Epidermal melanocyte (primary cell): Measurements from ENCODE around the gene RHBDD1.
"Not testable (repeated sequence)": the region's sequence is repeated elsewhere in the genome, so short reads cannot be mapped to it uniquely, and the experiment has no call there.

Experiments
- DNase-seq: peaks from one replicate; pipeline ENCODE4 v3.0.0; 2011; ENCODE audit warnings: low spot score; ENCODE audit not compliant: insufficient read length

RHBDD1 gene

DNA sequence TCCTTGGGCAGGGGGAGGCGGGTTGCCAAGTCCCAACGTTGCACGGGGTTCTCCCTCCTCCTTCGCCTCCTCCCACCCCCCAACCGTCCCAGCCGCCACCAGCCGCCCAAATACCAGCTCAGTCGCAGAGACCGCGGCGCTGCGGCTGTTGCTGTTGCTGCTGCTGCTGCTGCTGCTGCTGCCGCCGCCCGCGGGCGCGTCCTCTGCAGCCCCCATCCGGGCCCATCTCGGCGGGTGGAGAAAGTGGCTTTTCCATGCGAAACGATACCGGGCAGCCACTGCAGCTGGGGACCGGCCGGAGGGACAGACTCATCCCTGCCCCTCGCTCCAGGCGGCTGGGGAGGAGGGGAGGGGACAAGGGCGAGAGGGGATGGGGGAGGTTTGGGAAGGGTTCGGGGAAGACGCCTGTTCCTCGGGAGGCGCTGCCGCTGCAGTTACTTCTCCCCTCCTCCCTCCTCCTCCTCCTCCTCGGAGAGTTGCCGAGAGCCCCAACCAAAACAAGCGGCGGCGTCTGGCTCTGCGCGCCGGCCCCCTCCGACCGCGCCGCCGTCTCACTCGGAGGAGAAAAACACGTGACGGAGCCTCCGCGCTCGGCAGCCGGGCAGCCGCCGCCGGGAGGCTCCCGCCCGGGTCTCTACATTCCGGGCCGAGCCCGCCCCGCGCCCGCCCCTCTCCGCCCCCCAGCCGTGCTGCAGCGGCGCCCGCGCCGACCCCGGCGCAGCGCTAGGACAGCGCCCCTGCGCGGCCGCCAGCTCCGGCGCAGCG lies 36.5 kb upstream of the RHBDD1 start, which contains the start of gene IRS1:
Gene IRS1, minus strand, starts transcription at position 610 of the 765 bp plus-strand sequence. CDS start 1,082 bp downstream, outside the sequence.
- peak; percentile 76 for DNase-seq

DNA sequence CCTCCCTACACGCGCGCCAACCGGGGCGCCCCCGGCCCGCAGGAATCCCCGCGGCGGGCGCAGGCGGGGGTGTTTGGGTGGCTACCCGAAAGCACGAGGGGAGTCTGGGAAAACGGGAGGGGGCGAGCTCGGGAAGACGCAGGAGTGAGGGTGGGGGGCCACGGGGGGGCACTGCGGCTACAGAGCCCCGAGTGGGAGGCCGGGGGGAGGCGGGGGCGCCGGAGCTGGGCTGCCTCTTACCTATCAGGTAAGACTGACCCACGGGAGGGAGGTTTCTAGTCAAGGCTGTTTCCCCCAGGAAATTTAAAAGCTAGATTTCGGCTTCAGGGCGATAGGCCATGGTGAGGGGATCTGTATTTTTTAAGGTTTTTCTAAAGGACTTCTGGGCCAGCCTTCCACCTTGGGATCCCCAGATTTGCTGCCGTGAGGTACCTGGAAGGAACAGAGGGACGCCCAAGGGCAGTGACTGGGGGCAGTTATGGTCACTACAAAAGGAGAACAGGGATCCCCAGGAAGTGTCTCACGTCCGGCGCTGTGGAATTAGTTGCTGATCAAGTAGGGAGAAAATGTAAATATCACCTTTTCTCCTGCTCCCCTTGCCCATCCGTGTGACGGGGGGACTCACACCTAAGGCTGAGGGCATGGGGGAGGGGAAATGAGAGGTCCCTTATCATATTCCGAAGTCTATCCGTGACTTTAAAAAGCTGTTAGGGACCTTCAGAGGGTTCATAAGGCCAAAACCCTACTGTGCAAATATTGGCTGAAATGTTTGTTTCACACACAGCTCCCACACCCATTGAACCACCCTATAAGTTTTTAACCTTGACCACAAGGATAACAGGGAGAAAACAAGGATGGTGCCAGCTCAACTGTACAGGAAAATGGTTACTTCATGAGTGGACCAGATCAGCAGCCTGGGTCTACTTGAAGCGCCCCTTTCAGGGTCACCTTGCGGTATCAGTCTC lies 35.6 kb upstream of the RHBDD1 start:
- DNase-seq: no peak

DNA sequence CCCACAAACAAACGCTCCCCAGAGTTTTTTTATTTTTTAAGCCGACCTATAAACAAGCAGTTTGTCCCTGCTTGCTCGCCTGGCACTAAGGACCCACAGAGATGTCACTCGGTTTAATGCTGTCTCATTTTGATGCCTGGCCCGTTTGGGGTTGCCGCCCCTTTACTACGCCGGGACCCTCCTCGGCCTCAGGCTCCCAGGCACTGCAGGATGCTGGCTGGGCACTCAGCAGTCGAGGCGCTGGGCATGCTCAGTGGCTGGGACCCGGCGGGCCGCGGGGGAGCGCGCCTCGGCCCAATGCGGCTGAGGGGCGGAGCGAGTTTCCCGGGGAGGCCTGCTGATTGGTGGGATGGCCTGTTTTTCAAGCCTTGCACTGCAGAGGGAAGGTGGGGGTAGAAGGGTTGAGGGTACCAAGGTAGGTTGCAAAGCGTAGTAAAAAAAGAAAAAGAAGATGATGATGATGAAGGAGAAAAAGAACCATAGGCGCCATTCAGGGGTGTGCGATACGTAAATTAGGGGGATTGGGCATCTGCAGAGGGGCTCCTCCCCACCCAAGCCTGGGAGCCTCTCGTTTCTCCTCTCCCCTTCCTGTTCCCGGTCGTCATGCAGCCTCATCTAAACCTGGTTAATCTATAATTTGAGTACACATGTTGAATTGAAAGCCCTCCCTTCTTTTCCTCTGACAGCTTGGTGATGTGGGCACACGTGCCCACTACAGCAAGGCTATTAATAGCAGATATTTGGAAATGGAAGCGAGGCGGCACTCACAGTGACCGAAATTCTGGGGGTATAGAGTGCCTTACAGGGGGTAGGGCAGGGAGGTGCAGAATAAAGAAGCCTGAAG lies 34.7 kb upstream of the RHBDD1 start:
- DNase-seq: peak; percentile 80

DNA sequence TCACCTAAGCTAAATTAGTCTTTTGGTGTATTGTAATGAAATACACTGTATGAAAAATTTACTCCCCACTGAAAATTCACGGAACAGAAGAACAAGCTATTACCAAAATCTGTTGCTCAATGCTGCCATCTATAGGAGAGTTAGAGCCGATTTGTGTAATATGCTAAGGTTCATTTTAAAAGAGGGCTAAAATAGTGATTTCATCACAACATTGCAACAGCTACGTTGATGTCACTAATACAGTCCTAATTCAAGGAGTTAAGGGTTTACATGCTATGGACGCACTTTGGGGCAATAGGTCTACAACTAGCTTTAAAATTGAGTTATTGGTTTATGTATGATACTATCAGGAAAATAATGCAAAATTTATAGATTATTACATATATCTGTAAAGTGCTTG lies 33.3 kb upstream of the RHBDD1 start:
- DNase-seq: peak; percentile 59

DNA sequence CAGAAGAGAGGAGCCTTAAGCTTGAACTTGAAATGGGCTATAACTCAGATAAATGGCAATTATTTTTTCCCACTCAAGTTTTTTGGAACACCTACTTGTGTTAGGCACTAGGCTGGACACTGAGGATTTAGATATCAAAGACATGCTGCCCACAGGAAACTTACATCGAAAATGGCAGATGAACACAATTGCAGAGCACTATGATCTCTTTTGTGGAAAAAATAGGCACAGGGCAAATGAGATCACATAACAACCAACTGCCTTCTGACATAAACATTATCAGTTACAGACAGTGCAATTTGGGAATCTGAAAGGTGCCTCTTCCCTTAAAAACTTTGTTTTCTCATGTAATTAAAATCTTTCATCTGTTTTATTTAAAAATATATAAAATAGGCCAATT lies 32.4 kb upstream of the RHBDD1 start:
- DNase-seq: no peak

DNA sequence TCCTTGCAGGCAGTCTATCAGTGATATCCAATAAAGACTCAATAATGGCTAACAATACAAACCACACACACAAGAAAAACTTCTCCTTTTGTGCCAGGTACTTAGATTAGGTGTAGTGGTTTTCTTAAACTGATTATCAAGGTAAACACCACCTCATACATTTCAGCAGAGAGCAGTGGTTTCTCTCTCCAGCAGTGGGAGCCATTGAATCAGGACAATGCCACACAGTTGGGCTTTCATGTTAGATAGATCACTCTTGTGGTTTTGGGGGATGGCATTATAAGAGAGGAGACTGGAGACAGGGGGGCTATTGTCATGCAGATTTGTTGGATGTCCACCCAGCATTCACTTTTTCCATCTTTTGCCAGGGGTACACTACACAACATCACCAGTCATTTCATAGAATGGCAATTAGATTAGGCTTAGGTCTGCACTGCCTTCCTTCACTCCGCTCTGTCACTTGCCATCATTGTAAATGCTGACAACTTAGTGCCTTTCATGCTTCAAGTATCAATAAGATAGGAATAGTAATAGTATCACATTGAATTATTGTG lies 22.6 kb upstream of the RHBDD1 start:
- no peak for DNase-seq

DNA sequence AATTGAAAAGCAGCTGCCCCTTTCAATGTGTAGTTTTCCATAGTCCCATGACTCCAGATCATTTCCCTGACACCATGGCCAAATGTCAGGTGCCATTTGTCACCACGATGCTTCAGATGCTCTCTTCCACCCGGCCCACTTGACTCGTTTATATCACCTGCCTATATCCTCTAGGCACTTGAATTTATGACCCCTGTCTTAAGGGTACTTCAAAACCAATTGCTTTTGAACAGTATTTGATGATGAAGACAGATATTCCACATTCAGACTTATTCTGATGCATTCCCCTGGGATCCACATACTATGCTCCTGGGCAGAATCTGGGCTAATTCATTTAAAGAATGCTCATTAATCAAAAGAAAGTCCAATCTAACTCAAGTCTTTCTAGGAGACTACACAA lies 16.9 kb upstream of the RHBDD1 start:
- no peak for DNase-seq

DNA sequence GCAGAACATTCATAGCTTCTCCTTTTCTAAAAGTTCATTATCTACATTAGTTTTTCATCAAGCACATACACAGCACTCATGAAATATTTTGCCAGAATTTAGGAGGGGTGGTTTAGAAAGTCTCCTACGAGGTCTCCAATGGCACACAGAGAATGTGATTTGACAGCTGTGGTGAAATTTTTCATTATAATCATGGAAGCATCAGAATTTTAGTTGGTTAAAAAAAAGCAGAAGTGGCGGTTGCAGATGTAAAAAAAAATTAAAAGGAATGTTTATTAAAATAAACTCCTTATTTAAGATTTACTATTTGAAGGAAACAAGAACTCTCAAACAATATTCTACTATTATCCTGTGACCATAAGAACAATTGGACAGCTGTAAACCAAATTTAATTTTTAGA lies 10.8 kb upstream of the RHBDD1 start:
- DNase-seq: no peak

DNA sequence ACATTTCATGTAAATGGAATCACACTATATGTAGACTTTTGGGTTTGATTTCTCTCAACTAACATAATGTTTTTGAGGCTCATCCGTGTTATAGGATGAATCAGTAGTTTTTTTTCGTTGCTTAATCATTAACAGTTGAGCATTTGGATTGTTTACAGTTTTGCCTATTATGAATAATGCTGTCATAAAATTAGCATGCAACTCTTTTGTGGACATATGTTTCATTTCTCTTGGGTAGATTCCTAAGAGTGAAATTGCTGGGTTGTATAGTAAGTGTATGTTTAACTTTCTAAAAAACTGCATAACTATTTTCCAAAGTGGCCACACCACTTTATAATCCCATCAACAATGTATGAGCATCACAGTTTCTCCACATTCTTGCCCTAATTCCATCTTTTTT lies 7.7 kb upstream of the RHBDD1 start:
- no peak for DNase-seq

DNA sequence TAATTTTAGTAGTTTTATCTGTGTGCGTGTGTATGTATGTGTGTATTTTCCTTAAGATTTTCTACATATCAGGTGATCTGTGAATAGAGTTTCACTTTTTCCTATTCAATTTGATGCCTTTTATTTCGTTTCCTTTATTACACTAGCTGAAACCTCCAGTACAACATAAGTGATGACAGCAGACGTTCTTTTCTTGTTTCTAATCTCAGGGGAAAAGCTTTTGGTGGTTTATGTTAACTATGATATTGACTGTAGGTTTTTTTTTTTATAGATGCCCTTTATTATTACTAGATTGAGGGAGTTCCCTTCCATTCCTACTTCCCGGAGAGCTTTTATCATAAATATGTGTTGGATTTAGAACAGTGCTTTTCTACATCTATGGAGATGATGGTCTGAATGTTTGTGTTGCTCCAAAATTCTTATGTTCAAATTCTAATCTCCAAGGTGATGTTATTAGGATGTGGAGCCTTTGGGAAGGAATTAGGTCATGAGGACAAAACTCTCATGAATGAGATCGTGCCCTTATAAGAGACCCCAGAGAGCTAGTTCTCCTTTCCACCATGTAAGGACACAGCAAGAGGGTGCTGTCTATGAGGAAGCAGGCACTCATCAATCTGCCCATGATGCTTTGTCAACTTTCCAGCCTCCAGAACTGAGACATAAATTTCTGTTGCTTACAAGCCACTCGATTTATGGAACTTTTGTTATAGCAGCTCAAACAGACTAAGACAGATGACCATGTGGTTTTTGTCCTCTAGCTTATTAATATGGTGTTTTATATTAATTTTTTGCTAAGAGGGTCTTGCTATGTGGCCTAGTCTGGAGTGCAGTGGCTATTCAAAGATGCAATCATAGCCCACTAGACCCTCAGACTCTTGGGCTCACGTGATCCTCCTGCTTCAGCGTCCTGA lies 5.9 kb upstream of the RHBDD1 start:
- no peak for DNase-seq

DNA sequence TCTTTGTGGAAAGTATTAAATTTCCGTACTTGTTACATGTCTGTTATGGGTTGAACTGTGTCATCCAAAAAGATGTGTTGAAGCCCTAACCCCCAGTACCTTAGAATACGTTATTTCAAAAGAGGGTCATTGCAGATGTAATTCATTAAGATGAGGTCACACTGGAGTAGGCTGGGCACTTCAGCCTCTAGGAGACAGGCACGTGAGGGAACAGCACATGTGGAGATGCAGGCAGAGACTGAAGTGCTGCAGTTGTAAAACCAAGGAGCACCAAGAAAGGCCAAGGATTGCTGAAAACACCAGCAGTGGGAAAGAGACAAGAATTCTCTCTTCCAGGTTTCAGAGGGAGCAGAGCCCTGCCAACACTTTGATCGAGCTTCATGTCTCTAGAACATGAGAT lies 4.6 kb upstream of the RHBDD1 start:
- DNase-seq: no peak

DNA sequence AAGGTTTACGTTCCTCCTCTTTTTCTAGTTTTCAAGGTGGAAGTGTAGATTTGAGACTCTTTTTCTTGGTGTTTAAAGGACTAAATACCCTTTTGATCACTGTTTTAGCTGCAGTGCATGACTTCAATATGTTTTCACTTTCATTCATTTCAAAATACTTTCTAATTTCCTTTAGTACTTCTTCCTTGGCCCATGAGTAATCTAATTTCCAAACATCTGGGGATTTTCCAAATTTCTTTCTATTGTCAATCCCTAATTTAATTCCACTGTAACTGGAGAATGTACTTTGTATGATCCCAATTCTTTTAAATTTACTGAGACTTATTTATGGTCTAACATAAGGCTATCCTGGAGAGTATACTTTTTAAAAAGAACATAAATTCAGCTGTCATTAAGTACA lies 3.8 kb upstream of the RHBDD1 start:
- no peak for DNase-seq

DNA sequence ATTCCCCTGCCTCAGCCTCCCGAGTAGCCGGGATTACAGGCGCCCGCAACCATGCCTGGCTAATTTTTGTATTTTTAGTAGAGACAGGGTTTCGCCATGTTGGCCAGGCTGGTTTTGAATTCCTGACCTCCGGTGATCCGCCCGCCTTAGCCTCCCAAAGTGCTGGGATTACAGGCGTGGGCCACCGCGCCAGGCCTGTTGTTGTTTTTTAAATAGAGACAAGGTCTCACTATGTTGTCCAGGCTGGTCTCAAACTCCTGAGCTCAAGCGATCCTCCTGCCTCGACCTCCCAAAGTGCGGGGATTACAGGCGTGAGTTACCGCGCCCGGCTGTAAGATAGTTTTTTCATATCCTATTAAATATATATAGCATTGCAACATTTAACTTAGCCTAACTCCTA lies 974 bp upstream of the RHBDD1 start:
- not testable (repeated sequence) for DNase-seq

DNA sequence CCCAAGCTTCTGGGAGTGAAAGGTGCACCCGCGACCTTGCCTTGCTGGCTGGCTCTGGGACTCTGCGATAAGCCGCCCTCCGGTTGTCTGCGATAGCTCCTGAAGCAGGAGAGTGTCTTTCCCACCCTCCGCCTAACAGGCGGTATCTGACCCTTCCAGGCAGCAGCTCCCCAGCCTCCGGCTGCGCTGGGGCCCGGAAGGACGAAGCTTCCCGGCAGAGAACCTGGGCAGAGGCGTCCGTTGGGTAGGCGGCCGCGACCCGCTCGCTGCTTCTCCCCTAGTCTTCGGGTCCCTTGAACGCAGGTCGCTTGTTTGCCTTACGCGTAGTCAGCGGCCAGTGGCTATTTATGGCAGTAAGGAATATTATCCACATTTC lies 446 bp upstream of the RHBDD1 start:
- no peak for DNase-seq

DNA sequence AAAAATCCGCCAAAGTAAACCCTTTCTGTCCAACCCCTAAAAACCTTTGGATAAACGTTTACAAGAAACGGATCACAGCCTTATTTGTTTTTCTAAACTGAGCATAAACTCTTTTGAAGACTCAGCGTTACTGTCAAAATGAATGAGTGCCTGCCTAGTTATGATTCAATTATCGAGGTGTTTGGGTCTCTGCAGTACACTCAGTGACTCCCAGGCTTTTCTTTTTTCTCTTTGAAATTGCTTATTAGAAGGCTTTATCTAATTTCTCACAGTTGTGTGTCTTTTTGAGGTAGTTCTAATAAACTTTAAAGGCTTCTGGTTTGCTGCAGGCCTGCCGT lies 663 bp downstream of the RHBDD1 start:
- no peak for DNase-seq

DNA sequence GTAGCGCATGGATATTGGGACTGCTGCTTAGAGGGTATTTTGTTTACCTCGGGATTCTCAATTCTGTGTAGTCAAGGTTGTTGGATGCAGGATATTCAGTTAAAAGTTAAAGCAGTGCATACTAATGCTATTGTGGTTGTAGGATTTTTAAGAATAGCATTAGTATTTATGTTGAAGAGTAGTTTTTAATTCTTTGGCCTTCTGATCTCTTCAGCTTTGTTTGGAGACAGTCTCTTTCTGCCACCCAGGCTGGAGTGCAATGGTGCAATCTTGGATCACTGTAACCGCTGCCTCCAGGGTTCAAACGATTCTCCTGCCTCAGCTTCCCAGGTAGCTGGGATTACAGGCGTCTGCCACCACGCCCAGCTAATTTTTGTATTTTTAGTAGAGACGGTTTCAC lies 1.5 kb downstream of the RHBDD1 start:
- DNase-seq: no peak

DNA sequence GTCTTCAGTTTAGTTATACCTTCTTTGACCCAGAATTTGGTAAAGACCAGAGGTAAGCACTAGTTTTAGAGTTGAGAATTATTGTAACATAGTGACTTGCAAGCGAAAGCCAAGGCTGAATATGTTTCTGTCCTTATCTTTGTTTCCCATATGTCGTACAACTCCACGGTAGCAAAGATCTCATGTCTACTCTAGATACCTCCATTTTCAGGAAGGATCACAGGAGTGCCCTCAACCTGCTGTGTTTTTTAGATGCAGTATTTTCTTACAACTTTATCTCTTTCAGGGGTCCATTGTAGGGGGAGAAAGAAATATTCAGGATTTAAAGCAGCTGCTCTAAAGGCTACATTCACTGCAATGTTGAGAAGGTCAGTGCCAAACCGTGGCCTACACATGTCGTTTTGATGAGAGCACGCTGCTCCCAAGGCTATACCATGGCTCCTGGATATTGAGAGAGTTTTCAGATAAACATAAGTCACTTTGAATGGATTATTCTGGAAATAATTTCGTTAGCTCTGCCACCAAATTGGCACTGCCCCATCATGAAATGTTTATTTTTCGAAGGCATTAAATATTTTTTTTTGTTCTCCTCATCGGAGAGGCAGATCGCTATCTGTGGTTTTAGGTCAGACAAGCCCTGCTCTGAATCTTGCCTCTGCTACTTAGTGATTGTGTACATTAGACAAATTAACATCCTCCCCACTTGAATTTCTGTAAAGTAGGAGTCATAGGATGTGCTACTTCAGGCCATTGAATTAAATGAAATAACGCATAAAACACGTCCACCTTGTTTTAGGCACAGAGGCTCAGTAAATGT lies 2.1 kb downstream of the RHBDD1 start:
- DNase-seq: no peak

DNA sequence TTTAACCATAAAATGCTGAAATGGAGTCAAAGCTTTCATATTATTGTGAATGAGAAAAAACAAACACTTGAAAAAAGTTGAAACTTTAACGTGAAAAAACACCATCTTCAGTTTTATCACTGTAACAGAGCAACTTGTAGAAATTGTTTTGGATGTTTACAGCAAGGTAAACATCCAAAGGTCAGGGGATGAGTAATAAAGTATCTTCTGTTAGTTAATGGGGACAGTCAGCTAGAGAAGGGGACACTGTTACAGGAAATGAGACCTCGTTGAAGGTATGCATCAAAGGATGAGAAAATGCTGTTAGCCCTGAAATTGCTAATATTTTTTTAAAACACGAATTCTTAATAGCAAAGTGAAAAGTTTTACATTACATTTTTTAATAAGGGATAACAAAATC lies 2.9 kb downstream of the RHBDD1 start:
- DNase-seq: no peak

DNA sequence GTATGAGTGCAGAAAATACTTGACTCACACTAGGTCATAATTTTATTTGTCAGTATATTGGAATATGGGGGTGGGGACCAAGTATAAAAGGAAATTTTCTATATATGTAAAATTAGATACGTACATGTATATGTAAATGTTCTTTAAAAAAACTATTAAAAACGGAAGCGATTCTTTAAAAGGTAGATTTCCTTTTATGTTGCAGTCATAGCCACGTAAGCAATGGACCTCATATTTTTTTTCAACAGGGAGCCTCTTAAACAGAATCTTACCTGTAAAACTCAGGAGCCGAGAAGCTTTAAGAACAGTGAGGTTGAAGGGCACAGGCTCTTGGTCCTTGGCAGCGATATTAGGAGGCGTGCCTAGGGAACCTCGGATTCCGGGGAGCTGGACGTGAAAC lies 3.3 kb downstream of the RHBDD1 start:
- DNase-seq: no peak

DNA sequence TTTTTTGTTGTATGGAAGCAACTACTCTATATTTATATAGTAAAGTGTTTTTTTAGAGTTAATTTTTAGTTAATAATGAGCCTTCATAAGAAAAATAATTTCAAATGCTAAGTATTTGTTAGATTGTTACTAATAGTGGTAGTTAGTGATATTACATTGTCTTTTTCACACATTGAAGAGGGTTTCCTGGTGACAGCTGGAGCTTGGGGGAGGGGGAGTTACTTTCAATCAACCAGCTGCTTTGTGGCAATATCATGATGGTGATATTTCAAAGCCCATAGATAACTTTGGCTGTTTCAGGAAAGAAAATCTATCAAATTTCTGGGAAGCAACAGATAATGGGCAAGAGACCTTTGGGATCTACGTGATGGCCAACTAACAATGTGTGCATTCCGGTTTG lies 4.1 kb downstream of the RHBDD1 start:
- DNase-seq: no peak
